SK-N-SH treated with all-trans-retinoic acid at 6 μM for 48 hours (cell line): Measurements from ENCODE around the gene MTHFD1.

Source experiments
- ATAC-seq: fragments of 200-7000 bp; cut with Tn5 transposase; 3 replicates; pipeline ENCODE4 v1.9.1; 2020; ENCODE audit warnings: mild to moderate bottlenecking, moderate library complexity
- ARNTL ChIP-seq: fragments of 450-650 bp; formaldehyde crosslinking; IDR thresholded peaks from 2 replicates; pipeline ENCODE4 v1.5.0; 2020; ENCODE audit warnings: low read depth, mild to moderate bottlenecking, moderate library complexity, borderline replicate concordance
- BACH2 ChIP-seq: fragments of 250-450 bp; sonication (Bioruptor Pico); IDR thresholded peaks from 2 replicates; pipeline ENCODE4 v1.9.0; 2021; ENCODE audit warnings: mild to moderate bottlenecking, borderline replicate concordance
- CSDC2 ChIP-seq: fragments of 250-450 bp; sonication (Bioruptor Pico); IDR thresholded peaks from 2 replicates; pipeline ENCODE4 v1.5.0; 2020; ENCODE audit warnings: mild to moderate bottlenecking, moderate library complexity
- CSRNP3 ChIP-seq: fragments of 250-450 bp; sonication (Bioruptor Pico); IDR thresholded peaks from 2 replicates; pipeline ENCODE4 v1.5.1; 2021; ENCODE audit warnings: mild to moderate bottlenecking, moderate library complexity
- ESRRG ChIP-seq: fragments of 250-450 bp; sonication (Bioruptor Pico); IDR thresholded peaks from 2 replicates; pipeline ENCODE4 v1.6.1; 2021; ENCODE audit warnings: mild to moderate bottlenecking
- GLIS3 ChIP-seq: fragments of 250-450 bp; sonication (Bioruptor Pico); IDR thresholded peaks from 2 replicates; pipeline ENCODE4 v1.5.0; 2020; ENCODE audit warnings: mild to moderate bottlenecking, moderate library complexity
- ISL1 ChIP-seq: fragments of 250-450 bp; sonication (Bioruptor Pico); IDR thresholded peaks from 2 replicates; pipeline ENCODE4 v2.1.2; 2022; ENCODE audit warnings: mild to moderate bottlenecking, moderate library complexity
- OSR1 ChIP-seq: fragments of 250-450 bp; sonication (Bioruptor Pico); IDR thresholded peaks from 2 replicates; pipeline ENCODE4 v1.8.0; 2022; ENCODE audit warnings: moderate library complexity, mild to moderate bottlenecking, inconsistent platforms
- PATZ1 ChIP-seq: fragments of 250-450 bp; sonication (Bioruptor Pico); IDR thresholded peaks from 2 replicates; pipeline ENCODE4 v1.8.0; 2020; ENCODE audit warnings: mild to moderate bottlenecking, moderate library complexity, borderline replicate concordance
- POU6F1 ChIP-seq: fragments of 250-450 bp; sonication (Bioruptor Pico); IDR thresholded peaks from 2 replicates; pipeline ENCODE4 v1.8.0; 2021; ENCODE audit warnings: low read depth, mild to moderate bottlenecking, moderate library complexity, borderline replicate concordance
- PPARA ChIP-seq: fragments of 250-450 bp; sonication (Bioruptor Pico); IDR thresholded peaks from 2 replicates; pipeline ENCODE4 v1.5.0; 2020; ENCODE audit warnings: mild to moderate bottlenecking, borderline replicate concordance
- RARB ChIP-seq: fragments of 250-450 bp; sonication (Bioruptor Pico); IDR thresholded peaks from 2 replicates; pipeline ENCODE4 v1.8.0; 2021; ENCODE audit warnings: mild to moderate bottlenecking, moderate library complexity
- SNAI2 ChIP-seq: fragments of 250-450 bp; sonication (Bioruptor Pico); IDR thresholded peaks from 2 replicates; pipeline ENCODE4 v1.5.0; 2020; ENCODE audit warnings: mild to moderate bottlenecking, moderate library complexity
- TCF4 ChIP-seq: fragments of 250-450 bp; sonication (Bioruptor Pico); IDR thresholded peaks from 2 replicates; pipeline ENCODE4 v1.8.0; 2021; ENCODE audit warnings: mild to moderate bottlenecking, moderate library complexity, borderline replicate concordance
- TOX ChIP-seq: fragments of 250-450 bp; sonication (Bioruptor Pico); IDR thresholded peaks from 2 replicates; pipeline ENCODE4 v1.8.0; 2021; ENCODE audit warnings: mild to moderate bottlenecking, moderate library complexity, borderline replicate concordance
- TSHZ2 ChIP-seq: fragments of 250-450 bp; sonication (Bioruptor Pico); IDR thresholded peaks from 2 replicates; pipeline ENCODE4 v1.5.0; 2020; ENCODE audit warnings: mild to moderate bottlenecking, moderate library complexity
- ZC3H10 ChIP-seq: fragments of 250-450 bp; sonication (Bioruptor Pico); IDR thresholded peaks from 2 replicates; pipeline ENCODE4 v1.5.1; 2021; ENCODE audit warnings: mild to moderate bottlenecking, moderate library complexity
- ZFP3 ChIP-seq: fragments of 250-450 bp; sonication (Bioruptor Pico); IDR thresholded peaks from 2 replicates; pipeline ENCODE4 v1.5.0; 2020; ENCODE audit warnings: mild to moderate bottlenecking, moderate library complexity
- ZFP30 ChIP-seq: fragments of 450-650 bp; formaldehyde crosslinking; IDR thresholded peaks from 2 replicates; pipeline ENCODE4 v1.5.0; 2022; ENCODE audit warnings: mild to moderate bottlenecking, moderate library complexity
- ZNF565 ChIP-seq: fragments of 450-650 bp; formaldehyde crosslinking; conservative IDR thresholded peaks from 2 replicates; pipeline ENCODE4 v1.5.0; 2020; ENCODE audit warnings: low read depth, mild to moderate bottlenecking, moderate library complexity
- ZNF70 ChIP-seq: fragments of 450-650 bp; formaldehyde crosslinking; IDR thresholded peaks from 2 replicates; pipeline ENCODE4 v1.5.0; 2020; ENCODE audit warnings: mild to moderate bottlenecking, moderate library complexity
- ZNF8 ChIP-seq: fragments of 450-650 bp; formaldehyde crosslinking; IDR thresholded peaks from 2 replicates; pipeline ENCODE4 v1.5.0; 2020; ENCODE audit warnings: mild to moderate bottlenecking, moderate library complexity
- TF ChIP-seq, protein P1 (sequence below): fragments of 250-450 bp; sonication (Bioruptor Pico); IDR thresholded peaks from 2 replicates; pipeline ENCODE4 v1.5.1; 2020; ENCODE audit warnings: low read depth, mild to moderate bottlenecking, moderate library complexity

MTHFD1 gene

GRCh38 chr14:64349741-64350490 is 38.2 kb upstream of the MTHFD1 start (continued):
- no peak for TF ChIP-seq TCF4
- no peak for TF ChIP-seq BACH2 (CRISPR knock-in tag)
- no peak for TF ChIP-seq ZFP30
- TF ChIP-seq ZNF565 (CRISPR knock-in tag): no peak
- TF ChIP-seq ZNF70 (CRISPR knock-in tag): no peak
- TF ChIP-seq CSRNP3: no peak
- TF ChIP-seq ZNF8 (CRISPR knock-in tag): no peak
- TF ChIP-seq RARB (CRISPR knock-in tag): no peak
- TF ChIP-seq PATZ1 (CRISPR knock-in tag): no peak
- TF ChIP-seq, all 23 proteins: peak for 0

DNA sequence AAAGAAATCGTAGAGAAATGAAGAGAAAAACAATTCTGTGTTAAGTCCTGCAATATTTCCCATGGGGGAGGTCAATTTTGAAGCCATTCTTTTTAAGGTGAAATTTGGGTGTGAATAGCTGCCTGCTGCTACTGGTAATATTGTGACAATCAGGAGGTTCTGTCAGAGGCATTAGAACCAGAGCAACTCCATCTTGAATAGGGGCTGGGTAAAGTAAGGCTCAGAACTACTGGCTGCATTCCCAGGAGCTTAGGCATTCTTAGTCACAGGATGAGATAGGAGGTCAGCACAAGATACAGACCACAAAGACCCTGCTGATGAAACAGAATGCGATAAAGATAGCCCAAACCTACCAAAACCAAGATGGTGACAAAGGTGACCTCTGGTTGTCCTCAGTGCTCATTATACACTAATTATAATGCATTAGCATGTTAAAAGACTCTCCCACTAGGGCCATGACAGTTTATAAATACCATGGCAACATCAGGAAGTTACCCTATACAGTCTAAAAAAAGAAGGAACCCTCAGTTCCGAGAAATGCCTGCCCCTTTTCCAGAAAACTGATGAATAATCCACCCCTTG is 24.8 kb upstream of the MTHFD1 start:
- no peak; the same call in 2 of the 3 replicates for ATAC-seq
- TF ChIP-seq TCF4: no peak
- TF ChIP-seq ZFP30: no peak
- TF ChIP-seq CSDC2: peak; percentile 97
- no peak for TF ChIP-seq ZNF565 (CRISPR knock-in tag)
- no peak for TF ChIP-seq BACH2 (CRISPR knock-in tag)
- TF ChIP-seq PPARA: no peak
- no peak; the same call in 1 of the 2 replicates for TF ChIP-seq CSRNP3
- TF ChIP-seq SNAI2 (CRISPR knock-in tag): peak; percentile 73; the same call in 1 of the 2 replicates
- 0 out of 2 replicates have a peak, but pooled peaks have one; percentile 50 for TF ChIP-seq ZNF8 (CRISPR knock-in tag)
- no peak for TF ChIP-seq ZNF70 (CRISPR knock-in tag)
- TF ChIP-seq, protein P1, sequence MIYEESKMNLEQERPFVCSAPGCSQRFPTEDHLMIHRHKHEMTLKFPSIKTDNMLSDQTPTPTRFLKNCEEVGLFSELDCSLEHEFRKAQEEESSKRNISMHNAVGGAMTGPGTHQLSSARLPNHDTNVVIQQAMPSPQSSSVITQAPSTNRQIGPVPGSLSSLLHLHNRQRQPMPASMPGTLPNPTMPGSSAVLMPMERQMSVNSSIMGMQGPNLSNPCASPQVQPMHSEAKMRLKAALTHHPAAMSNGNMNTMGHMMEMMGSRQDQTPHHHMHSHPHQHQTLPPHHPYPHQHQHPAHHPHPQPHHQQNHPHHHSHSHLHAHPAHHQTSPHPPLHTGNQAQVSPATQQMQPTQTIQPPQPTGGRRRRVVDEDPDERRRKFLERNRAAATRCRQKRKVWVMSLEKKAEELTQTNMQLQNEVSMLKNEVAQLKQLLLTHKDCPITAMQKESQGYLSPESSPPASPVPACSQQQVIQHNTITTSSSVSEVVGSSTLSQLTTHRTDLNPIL (CRISPR knock-in tag): no peak
- TF ChIP-seq ARNTL (CRISPR knock-in tag): no peak
- TF ChIP-seq OSR1: peak; percentile 98
- TF ChIP-seq PATZ1 (CRISPR knock-in tag): peak; percentile 67; the same call in 1 of the 2 replicates
- TF ChIP-seq ESRRG (CRISPR knock-in tag): no peak
- TF ChIP-seq POU6F1 (CRISPR knock-in tag): no peak
- TF ChIP-seq ISL1: peak; percentile 81
- no peak for TF ChIP-seq TSHZ2 (CRISPR knock-in tag)
- peak; percentile 56; the same call in 1 of the 2 replicates for TF ChIP-seq TOX
- peak; percentile 92 for TF ChIP-seq ZFP3
- no peak; the same call in 1 of the 2 replicates for TF ChIP-seq RARB (CRISPR knock-in tag)
- TF ChIP-seq ZC3H10 (CRISPR knock-in tag): peak; percentile 74; the same call in 1 of the 2 replicates
- no peak for TF ChIP-seq GLIS3
- TF ChIP-seq, all 23 proteins: peak for 9
